HK-2 (cell line): ENCODE data around the gene TRPM2.
"Not testable (repeated sequence)": the region's sequence is repeated elsewhere in the genome, so short reads cannot be mapped to it uniquely, and the experiment has no call there.

Experiments
- DNase-seq: peaks from one replicate; pipeline ENCODE4 v3.0.0-alpha.2; 2018; ENCODE audit not compliant: unreplicated experiment

The TRPM2 gene

GRCh38 chr21:44397431-44398031 is 44.1 kb downstream of the TRPM2 start:
- no peak for DNase-seq

DNA sequence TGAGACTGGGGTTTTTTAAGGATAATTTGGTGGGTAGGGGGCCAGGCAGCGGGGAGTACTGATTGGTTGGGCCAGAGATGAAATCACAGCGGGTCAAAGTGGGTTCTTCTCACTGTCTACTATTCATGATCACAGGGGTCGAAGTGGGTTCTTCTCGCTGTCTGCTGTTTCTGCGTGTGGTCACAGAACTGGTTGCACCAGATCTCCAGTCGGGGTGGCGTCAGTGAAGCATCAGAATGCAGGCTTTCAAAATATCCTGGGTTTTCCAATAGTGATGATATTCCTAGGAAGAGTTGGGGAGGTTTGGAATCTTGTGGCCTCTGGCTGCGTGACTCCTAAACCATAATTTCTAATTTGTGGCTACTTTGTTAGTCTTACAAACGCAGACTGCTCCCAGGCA is 45.1 kb downstream of the TRPM2 start:
- DNase-seq, result no peak

GRCh38 chr21:44399151-44399954 is 45.9 kb downstream of the TRPM2 start:
- DNase-seq, result no peak

GRCh38 chr21:44399955-44400790 is 46.8 kb downstream of the TRPM2 start:
- DNase-seq, result no peak

DNA sequence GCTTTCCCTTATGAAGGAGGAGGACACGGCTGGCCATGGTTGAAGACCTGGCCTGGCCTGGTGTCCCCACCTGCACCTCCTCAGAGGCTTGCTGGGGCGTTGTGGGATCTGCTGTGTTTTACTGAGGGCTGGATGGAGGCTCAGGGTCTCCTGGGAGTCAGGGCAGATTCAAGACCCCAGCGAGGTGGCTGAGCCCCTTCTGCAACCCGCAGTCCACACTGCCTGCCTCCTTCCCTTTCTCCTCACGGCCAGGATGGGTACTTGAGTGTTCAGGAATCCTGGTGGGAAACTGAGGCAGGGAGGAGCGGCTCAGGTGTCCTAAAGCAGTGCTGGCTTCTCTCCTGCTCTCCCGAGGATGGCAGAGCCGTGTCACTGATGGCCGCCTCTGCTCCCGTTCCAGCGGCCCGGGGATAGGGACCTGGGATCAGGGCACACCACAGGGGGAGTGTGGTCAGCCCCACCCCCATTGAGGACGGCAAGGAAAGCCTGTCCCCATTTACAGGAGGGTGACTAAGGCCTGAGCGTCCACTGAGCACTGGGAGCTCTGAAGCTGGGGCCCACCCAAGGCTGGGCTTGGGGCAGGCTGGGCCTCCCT is 47.5 kb downstream of the TRPM2 start:
- DNase-seq, result no peak

GRCh38 chr21:44401386-44402160 is 48.2 kb downstream of the TRPM2 start:
- no peak for DNase-seq

DNA sequence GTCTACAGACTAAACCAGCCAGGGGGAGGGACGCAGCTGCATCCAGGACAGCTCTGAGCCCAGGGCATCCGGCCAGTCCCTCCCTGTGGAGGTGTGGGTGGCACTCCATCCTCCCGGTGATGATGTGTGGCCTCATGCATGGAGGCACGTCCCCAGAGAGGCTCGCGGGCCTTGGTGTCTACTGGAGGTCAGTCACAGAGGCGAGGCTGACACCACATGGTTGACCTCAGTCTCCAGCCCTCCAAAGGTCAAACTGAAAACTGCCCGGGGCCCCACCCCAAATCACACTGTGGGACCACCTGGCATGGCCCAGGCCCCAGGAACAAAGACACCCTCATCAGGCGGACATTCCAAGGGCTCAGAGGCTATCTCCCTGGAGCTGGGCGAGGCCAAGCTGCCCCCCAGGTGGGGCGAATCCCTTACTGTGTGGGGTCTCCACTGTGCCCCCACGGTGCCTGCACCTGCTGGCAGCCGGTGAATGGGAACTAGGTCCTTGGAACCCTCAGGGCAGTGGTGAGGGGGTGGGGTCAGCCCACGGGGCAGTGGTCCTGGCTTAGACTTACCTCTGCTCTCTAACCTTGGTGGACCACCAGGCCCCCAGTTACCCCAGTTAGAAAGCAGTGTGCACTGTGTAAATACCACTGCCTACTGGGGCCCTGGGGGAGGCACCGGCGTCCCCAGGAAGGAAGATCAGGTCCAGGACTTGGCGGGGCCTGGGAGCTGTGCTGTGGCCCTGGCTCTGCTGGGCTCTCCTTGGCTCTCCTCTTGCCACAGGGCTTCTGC is 49.1 kb downstream of the TRPM2 start:
- peak; percentile 52 for DNase-seq

DNA sequence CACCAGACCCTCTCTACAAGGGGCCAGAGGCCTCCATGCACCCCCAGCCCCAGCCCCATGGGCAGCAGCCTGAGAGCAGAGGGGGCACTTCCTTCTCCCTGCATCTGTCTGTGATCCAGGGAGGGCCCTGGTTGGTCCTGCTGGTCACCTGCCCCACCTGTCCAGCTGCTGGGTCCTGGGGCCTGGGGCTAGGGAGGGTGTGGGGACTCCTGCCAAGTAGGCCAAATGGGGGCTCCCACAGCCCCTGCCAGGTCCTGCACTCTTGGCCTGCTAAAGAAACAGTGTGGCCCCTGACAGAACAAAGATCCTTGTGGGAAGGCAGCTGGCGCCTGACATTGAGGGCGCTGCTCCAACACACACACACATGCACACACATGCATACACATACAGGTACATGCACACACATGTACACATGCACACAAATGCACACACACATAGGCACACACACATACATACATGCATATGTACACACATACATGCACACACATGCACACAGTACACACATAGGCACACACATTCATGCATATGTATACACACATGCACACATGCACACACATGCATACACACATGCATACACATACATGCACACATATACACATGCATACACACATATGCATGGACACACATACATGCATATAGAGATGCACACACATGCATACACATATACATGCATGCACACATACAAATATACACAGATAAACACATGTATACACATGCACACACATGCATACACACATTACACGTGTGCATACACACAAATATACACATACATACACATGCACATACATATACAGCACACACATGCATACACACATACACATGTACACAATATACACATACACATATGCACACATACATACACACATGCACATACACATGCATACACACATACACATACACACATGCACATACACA is 49.9 kb downstream of the TRPM2 start:
- DNase-seq, result no peak

- DNase-seq, result not testable (repeated sequence)
Measured at GRCh38 chr21:44404482-44404881, 51.1 kb downstream of the TRPM2 start.

GRCh38 chr21:44405091-44405947 is 51.9 kb downstream of the TRPM2 start:
- DNase-seq, result no peak

DNA sequence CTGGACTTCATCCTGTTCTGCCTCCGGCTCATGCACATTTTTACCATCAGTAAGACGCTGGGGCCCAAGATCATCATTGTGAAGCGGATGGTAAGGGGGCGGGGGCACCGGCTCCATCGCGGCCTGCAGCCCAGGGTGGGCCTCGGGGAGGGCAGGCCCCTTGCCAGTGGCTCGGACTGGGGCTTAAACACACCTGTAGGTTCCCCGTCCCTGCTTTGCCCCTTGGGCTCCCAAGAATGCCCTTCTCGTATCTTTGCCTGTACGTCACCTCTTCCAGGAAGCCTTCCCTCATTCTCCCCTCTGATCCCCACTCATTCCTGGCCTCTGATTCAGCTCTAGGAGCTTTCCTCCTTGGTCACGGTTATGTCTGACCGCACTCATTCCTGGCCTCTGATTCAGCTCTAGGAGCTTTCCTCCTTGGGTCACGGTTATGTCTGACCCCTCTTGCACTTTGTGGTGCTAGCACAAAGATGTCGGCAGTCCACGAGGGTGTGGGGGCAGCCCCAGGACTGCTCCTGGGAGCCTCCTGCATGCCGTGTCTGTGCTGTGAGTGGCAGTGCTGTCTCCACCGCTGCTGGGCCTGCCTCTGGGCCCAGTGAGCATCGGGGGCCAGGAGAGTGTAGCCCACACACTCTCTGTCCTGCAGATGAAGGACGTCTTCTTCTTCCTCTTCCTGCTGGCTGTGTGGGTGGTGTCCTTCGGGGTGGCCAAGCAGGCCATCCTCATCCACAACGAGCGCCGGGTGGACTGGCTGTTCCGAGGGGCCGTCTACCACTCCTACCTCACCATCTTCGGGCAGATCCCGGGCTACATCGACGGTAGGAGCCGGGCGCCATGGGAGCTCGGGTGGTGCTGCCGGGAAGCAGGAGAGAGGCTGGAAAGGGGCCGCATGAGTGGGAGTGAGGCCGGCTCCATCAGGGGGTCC is 52.8 kb downstream of the TRPM2 start:
- DNase-seq, result peak; percentile 63

DNA sequence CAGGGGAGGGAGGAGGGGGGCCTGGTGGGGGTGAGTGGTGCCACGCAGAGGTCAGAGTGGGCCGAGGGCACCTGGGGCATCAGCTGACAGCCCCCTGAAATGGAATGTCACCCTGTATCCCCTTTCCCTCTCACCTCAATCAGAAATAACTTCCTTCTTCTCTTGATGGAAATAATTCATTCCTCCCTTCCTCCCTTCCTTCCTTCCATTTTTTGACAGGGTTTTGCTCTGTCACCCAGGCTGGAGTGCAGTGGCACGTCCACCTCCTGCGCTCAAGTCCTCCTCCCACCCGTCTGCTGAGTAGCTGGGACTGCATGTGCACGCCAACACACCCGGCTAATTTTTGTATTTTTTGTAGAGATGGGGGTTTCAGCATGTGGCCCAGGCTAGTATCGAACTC is 53.5 kb downstream of the TRPM2 start:
- no peak for DNase-seq

DNA sequence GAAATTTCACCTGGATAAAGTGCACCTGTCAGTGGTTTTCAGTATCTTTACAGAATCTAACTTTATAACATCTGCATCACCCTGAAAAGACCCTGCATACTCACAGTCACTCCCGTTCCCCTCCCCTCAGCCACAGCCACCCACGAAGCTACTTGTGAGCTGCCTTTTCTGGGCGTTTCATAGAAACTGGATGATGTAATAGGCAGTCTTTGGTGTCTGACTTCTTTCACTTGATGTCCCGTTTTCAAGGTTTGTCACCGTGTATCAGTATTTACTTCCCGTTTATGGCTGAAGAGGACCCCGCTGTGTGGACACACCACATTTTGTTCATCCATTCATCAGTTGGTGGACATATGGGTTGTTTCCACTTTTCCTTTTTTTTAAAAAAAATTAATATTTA is 54.1 kb downstream of the TRPM2 start:
- no peak for DNase-seq

DNA sequence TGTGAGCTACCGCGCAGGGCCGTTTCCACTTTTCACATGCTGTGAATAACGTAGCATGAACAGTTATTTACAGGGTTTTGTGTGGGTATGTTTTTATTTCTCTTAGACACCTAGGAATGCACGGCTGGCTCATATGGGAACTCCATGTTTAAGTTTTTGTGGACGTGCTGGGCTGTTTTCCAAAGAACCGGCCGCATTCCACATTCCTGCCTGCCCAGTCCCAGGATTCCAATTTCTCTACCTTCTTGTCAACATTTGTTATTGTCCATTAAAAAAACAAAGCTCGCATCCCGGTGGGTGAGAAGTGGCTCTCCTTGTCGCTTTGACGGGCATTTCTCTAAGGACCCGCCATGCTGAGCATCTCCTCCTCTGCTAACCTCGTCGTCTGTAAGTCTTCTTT is 54.8 kb downstream of the TRPM2 start:
- DNase-seq, result no peak

DNA sequence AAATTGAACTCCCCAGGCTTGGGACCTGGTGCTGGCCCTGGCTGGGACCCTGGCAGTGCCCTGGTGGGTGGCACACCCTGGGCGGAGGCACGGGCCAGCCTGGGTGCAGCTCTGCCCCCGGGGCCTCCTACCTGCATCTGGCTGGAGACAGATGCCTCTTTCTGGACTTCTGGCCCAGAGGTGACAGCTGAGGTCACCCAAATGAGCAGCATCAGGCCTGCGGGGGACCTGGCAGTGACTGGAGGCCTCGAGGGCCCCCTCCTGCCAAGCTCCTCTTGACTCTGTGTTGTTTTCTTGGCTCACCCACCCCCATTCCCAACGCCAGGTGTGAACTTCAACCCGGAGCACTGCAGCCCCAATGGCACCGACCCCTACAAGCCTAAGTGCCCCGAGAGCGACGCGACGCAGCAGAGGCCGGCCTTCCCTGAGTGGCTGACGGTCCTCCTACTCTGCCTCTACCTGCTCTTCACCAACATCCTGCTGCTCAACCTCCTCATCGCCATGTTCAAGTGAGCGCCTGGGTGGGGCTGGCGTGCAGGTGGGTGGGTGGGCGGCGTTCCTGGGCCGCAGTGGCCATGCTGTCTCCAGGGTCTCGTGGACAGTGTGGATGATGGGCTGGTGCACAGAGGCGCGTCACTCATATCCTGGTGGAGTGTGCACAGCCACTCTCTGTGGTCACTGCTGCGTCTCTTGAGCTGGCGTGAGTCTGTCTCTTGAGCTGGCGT is 60.3 kb downstream of the TRPM2 start:
- no peak for DNase-seq

DNA sequence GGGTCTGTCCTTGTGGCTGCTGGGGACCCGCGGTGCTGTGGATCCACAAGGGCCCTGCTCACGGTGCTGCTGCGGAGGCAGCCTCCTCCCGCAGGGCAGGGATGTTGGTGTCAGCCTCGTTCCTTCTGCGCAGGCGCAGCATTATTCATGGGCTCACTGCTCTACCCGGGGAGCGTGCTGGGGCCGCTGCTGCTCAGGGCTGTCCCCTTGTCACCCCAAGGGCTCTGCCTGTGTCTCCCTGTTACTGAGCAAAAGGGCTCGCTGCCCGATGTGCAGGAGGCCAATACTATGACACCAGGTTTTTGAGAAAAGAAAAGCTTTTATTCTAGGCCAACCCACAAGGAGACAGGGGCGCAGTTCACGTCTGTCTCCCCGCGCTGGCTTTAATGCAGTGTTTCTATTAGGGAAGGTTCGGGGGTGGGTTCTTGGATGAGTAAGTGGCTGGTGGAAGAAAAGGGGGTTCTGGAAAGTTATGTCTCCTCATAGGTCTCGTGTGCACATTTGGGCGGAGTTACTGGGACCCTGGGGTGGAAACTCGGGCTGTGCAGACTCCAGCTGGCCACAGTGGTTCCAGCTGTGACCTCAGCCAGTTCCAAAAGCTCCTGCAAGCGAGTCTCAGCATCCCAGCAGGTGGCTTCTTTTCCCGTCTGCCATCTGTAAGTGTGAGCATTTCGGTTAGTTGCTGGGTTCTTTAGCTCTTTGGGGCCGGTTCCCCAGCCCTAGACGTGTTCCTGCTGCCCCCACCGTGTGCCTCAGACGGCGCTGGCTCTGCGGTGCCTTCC is 61.1 kb downstream of the TRPM2 start:
- DNase-seq, result no peak
